Keratinocyte (primary cell): ENCODE results near the gene SAXO1.

Source experiments
- EZH2 ChIP-seq: IDR thresholded peaks from one replicate; pipeline ENCODE4 v1.6.1; 2012; ENCODE audit warnings: inconsistent platforms, mild to moderate bottlenecking, low read length, moderate library complexity
- TF ChIP-seq, protein P1 (sequence below), 3 experiments: IDR thresholded peaks in 1 of 3; conservative IDR thresholded peaks in 1 of 3; optimal IDR thresholded peaks in 1 of 3; 2 replicates in 2 of 3; 3 replicates in 1 of 3; pipeline versions ENCODE3 to v1.5.1; 2011; ENCODE audit warnings: low read length in 3 of 3, mild to moderate bottlenecking in 3 of 3, moderate library complexity in 2 of 3, control low read depth in 1 of 3, inconsistent platforms in 1 of 3; ENCODE audit not compliant: insufficient read depth in 2 of 3; ENCODE audit errors: extremely low read depth in 1 of 3

DNA sequence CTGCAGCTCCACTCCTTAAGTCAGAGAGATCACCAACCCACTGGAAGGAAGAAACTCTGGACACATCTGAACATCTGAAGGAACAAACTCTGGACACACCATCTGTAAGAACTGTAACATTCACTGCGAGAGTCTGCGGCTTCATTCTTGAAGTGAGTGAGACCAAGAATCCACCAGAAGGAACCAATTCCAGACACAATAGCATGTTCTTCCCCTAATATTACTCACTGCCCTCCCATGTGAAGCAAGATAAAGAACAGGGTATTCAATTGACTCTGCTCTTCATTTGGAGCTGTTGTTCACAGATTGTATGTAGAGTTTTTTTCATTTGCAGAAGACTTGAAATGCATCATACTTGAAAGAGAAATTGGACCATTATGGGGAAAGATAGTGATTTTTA is 10.8 kb downstream of the SAXO1 start:
- TF ChIP-seq, protein P1, sequence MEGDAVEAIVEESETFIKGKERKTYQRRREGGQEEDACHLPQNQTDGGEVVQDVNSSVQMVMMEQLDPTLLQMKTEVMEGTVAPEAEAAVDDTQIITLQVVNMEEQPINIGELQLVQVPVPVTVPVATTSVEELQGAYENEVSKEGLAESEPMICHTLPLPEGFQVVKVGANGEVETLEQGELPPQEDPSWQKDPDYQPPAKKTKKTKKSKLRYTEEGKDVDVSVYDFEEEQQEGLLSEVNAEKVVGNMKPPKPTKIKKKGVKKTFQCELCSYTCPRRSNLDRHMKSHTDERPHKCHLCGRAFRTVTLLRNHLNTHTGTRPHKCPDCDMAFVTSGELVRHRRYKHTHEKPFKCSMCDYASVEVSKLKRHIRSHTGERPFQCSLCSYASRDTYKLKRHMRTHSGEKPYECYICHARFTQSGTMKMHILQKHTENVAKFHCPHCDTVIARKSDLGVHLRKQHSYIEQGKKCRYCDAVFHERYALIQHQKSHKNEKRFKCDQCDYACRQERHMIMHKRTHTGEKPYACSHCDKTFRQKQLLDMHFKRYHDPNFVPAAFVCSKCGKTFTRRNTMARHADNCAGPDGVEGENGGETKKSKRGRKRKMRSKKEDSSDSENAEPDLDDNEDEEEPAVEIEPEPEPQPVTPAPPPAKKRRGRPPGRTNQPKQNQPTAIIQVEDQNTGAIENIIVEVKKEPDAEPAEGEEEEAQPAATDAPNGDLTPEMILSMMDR (optimal IDR thresholded peaks at IDR 0.05 in 1 of 3, IDR thresholded peaks at IDR 0.05 in 1 of 3, conservative IDR thresholded peaks at IDR 0.05 in 1 of 3; ENCODE audit: extremely low read depth in 1 of 3, insufficient read depth in 2 of 3, low read length in 3 of 3), result no peak
- no peak for TF ChIP-seq EZH2
